HL-60 (cell line): ENCODE results near the gene TUBAL3.
A peak's percentile ranks its signal among the peaks of the same experiment; 100 is the strongest.

Source experiments
- DNase-seq, 2 experiments: peaks; one replicate each; pipeline ENCODE4 v3.0.0-alpha.2; 2010 to 2020; ENCODE audit warnings: low read depth in 1 of 2, low spot score in 1 of 2
- H3K27ac ChIP-seq: fragments of 250-450 bp; sonication (Bioruptor Pico); replicated peaks from 2 replicates; pipeline ENCODE4 v1.5.1; 2020; ENCODE audit warnings: mild to moderate bottlenecking, moderate library complexity
- H3K27me3 ChIP-seq: fragments of 250-450 bp; sonication (Bioruptor Pico); 2 replicates; pipeline ENCODE4 v1.5.1; 2021; ENCODE audit warnings: mild to moderate bottlenecking, moderate library complexity; ENCODE audit not compliant: insufficient read depth, poor library complexity, severe bottlenecking
- H3K4me3 ChIP-seq: replicated peaks from 2 replicates; pipeline ENCODE4 v1.5.1; 2011; ENCODE audit warnings: mild to moderate bottlenecking, control low read depth, low read length; ENCODE audit not compliant: insufficient read depth
- GABPA ChIP-seq: IDR thresholded peaks from 2 replicates; pipeline ENCODE4 v1.6.1; 2012; ENCODE audit warnings: low read depth
- POLR2AphosphoS5 ChIP-seq: IDR thresholded peaks from 2 replicates; pipeline ENCODE4 v1.6.1; 2012; ENCODE audit warnings: low read depth
- REST ChIP-seq: IDR thresholded peaks from 2 replicates; pipeline ENCODE4 v1.6.1; 2012; ENCODE audit warnings: low read depth; ENCODE audit not compliant: insufficient replicate concordance
- SPI1 ChIP-seq: IDR thresholded peaks from 2 replicates; pipeline ENCODE4 v1.6.1; 2012; ENCODE audit warnings: low read depth, mild to moderate bottlenecking, borderline replicate concordance
- TF ChIP-seq, protein P1 (sequence below): IDR thresholded peaks from one replicate; pipeline ENCODE4 v1.5.1; 2011; ENCODE audit warnings: low read length, control low read depth, inconsistent platforms; ENCODE audit not compliant: insufficient read depth

Gene TUBAL3

DNA sequence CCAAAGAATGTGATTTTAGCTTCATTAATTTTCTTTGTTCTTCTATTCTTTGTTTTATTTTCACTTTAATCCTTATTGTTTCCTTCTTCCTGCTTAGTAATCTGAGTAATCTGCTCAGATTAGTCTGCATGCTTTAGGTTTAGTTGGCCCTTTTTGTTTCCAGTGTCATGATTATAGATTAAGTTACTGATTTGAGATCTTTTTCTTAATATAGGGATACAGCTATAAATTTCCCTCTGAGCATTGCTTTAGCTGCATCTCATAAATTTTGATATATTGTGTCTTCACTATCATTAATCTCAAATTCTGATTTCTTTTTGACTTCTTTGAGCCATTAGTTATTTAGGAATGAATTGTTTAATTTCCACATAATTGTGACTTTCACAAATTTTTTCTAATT is 14.0 kb upstream of the TUBAL3 start:
- no peaks in the 10 kb centered on the region for H3K27me3 ChIP-seq
- H3K27ac ChIP-seq: no peak overlapping the region
- no peak for DNase-seq
- no peak overlapping the region for H3K4me3 ChIP-seq
- TF ChIP-seq REST (no peak), SPI1 (no peak), POLR2AphosphoS5 (no peak), GABPA (no peak)
- TF ChIP-seq, protein P1, sequence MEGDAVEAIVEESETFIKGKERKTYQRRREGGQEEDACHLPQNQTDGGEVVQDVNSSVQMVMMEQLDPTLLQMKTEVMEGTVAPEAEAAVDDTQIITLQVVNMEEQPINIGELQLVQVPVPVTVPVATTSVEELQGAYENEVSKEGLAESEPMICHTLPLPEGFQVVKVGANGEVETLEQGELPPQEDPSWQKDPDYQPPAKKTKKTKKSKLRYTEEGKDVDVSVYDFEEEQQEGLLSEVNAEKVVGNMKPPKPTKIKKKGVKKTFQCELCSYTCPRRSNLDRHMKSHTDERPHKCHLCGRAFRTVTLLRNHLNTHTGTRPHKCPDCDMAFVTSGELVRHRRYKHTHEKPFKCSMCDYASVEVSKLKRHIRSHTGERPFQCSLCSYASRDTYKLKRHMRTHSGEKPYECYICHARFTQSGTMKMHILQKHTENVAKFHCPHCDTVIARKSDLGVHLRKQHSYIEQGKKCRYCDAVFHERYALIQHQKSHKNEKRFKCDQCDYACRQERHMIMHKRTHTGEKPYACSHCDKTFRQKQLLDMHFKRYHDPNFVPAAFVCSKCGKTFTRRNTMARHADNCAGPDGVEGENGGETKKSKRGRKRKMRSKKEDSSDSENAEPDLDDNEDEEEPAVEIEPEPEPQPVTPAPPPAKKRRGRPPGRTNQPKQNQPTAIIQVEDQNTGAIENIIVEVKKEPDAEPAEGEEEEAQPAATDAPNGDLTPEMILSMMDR: no peak

- Histone ChIP-seq H3K27ac (no peak overlapping the region), H3K27me3 (no peaks in the 10 kb centered on the region), H3K4me3 (no peak overlapping the region)
- TF ChIP-seq, protein P1: no peak
- TF ChIP-seq POLR2AphosphoS5 (no peak), REST (no peak), SPI1 (no peak), GABPA (no peak)
- no peak for DNase-seq
These were observed 12.4 kb upstream of the TUBAL3 start for GRCh38 chr10:5416981-5417380.

- Histone ChIP-seq H3K27me3 (no peaks in the 10 kb centered on the region), H3K27ac (no peak overlapping the region), H3K4me3 (peak overlapping the region; percentile 80)
- peak in 1 of 2 experiments; percentile 1 for DNase-seq
- TF ChIP-seq POLR2AphosphoS5 (no peak), REST (no peak), GABPA (no peak), SPI1 (no peak)
- TF ChIP-seq, protein P1: no peak
These were observed 8.6 kb upstream of the TUBAL3 start for GRCh38 chr10:5413012-5413938.
